IMR-90 (cell line): ENCODE data around the gene SAMD5. TPM values are rescaled to one million over a fixed set of nuclear protein-coding genes. Genes with fewer than 3 reads are reported as not detected.

Experiments used
- ATAC-seq: fragments of 200-7000 bp; cut with Tn5 transposase; 2 replicates; pipeline ENCODE4 v1.9.1; 2020; ENCODE audit warnings: low read depth, mild to moderate bottlenecking, moderate library complexity
- BruUV-seq: library from RNA; stranded (reverse); fragments of 400-500 nt; replicated peaks from 2 replicates; lab custom pipeline; 2021; lab: Mats Ljungman, UMichigan
- CTCF ChIA-PET: fragments of 300-600 bp; formaldehyde crosslinking; extraction: SDS; loops from one replicate; lab custom pipeline; 2021; ENCODE audit warnings: antibody characterized with exemption; lab: Yijun Ruan, JAX
- POLR2A ChIA-PET: fragments of 300-600 bp; sonication (Branson Sonifier 250); formaldehyde crosslinking; loops from one replicate; lab custom pipeline; 2022; ENCODE audit warnings: antibody characterized with exemption; ENCODE audit not compliant: unreplicated experiment; lab: Charles Lee
- DNase-seq: peaks from one replicate; pipeline ENCODE4 v3.0.0; 2013
- H2AFZ ChIP-seq: replicated peaks from 2 replicates; pipeline ENCODE3; 2013; ENCODE audit warnings: low read length, mild to moderate bottlenecking; ENCODE audit not compliant: poor library complexity
- H2AK5ac ChIP-seq: 2 replicates; pipeline ENCODE4 v1.6.1; 2013; ENCODE audit warnings: low read depth, low read length, inconsistent platforms
- H2AK9ac ChIP-seq: replicated peaks from 2 replicates; pipeline ENCODE3; 2013; ENCODE audit warnings: mild to moderate bottlenecking, low read depth, low read length, moderate library complexity; ENCODE audit not compliant: poor library complexity
- H2BK120ac ChIP-seq: 2 replicates; pipeline ENCODE4 v1.6.1; 2013; ENCODE audit warnings: low read depth, low read length, inconsistent platforms
- H2BK15ac ChIP-seq: 3 replicates; pipeline ENCODE4 v1.6.1; 2013; ENCODE audit warnings: low read depth, low read length, inconsistent platforms
- H2BK20ac ChIP-seq: 2 replicates; pipeline ENCODE4 v1.6.1; 2013; ENCODE audit warnings: low read depth, mild to moderate bottlenecking, inconsistent platforms, low read length, moderate library complexity
- H2BK5ac ChIP-seq: 2 replicates; pipeline ENCODE4 v1.6.1; 2013; ENCODE audit warnings: mild to moderate bottlenecking, low read depth, low read length, inconsistent platforms; ENCODE audit not compliant: poor library complexity, severe bottlenecking
- H3K14ac ChIP-seq: replicated peaks from 2 replicates; pipeline ENCODE4 v1.6.1; 2013; ENCODE audit warnings: low read depth, low read length, inconsistent platforms
- H3K18ac ChIP-seq: 2 replicates; pipeline ENCODE4 v1.6.1; 2013; ENCODE audit warnings: low read depth, low read length, control low read depth
- H3K23ac ChIP-seq: 2 replicates; pipeline ENCODE4 v1.6.1; 2013; ENCODE audit warnings: low read depth, low read length, inconsistent platforms
- H3K27ac ChIP-seq: 2 replicates; pipeline ENCODE4 v1.5.1; 2013; ENCODE audit warnings: mild to moderate bottlenecking, control low read depth, low read length; ENCODE audit not compliant: insufficient read depth
- H3K27me3 ChIP-seq: 2 replicates; pipeline ENCODE4 v1.6.1; 2013; ENCODE audit warnings: low read length; ENCODE audit not compliant: control insufficient read depth, insufficient read depth
- H3K36me3 ChIP-seq: 2 replicates; pipeline ENCODE4 v1.6.1; 2013; ENCODE audit warnings: low read length, mixed read lengths; ENCODE audit not compliant: control insufficient read depth, insufficient read depth
- H3K4ac ChIP-seq: 2 replicates; pipeline ENCODE4 v1.6.1; 2013; ENCODE audit warnings: low read depth, low read length, inconsistent platforms
- H3K4me1 ChIP-seq: 2 replicates; pipeline ENCODE4 v1.6.1; 2013; ENCODE audit warnings: low read length, mixed read lengths; ENCODE audit not compliant: control insufficient read depth, insufficient read depth
- H3K4me2 ChIP-seq: 2 replicates; pipeline ENCODE4 v1.6.1; 2013; ENCODE audit warnings: low read depth, mild to moderate bottlenecking, control low read depth, low read length, moderate library complexity
- H3K4me3 ChIP-seq: 2 replicates; pipeline ENCODE4 v1.5.1; 2013; ENCODE audit warnings: low read depth, mild to moderate bottlenecking, control low read depth, low read length, moderate library complexity; ENCODE audit not compliant: insufficient read depth
- H3K56ac ChIP-seq: 2 replicates; pipeline ENCODE4 v1.6.1; 2013; ENCODE audit warnings: low read length, inconsistent platforms; ENCODE audit not compliant: insufficient read depth; ENCODE audit errors: extremely low read depth
- H3K79me1 ChIP-seq, 2 experiments: 2 replicates each; pipeline ENCODE4 v1.6.1; 2013; ENCODE audit warnings: low read length in 2 of 2, inconsistent platforms in 1 of 2, low read depth in 1 of 2
- H3K9ac ChIP-seq: 2 replicates; pipeline ENCODE4 v1.6.1; 2013; ENCODE audit warnings: low read depth, low read length, control low read depth
- H3K9me1 ChIP-seq: 2 replicates; pipeline ENCODE4 v1.6.1; 2013; ENCODE audit warnings: low read length, inconsistent platforms; ENCODE audit not compliant: insufficient read depth
- H3K9me3 ChIP-seq: 2 replicates; pipeline ENCODE4 v1.6.1; 2013; ENCODE audit warnings: low read length; ENCODE audit not compliant: control insufficient read depth, insufficient read depth
- H4K20me1 ChIP-seq: 2 replicates; pipeline ENCODE4 v1.6.1; 2013; ENCODE audit warnings: low read length, inconsistent platforms; ENCODE audit not compliant: insufficient read depth
- H4K5ac ChIP-seq: 2 replicates; pipeline ENCODE4 v1.6.1; 2013; ENCODE audit warnings: mild to moderate bottlenecking, low read depth, low read length, control low read depth
- H4K8ac ChIP-seq, 2 experiments: 2 replicates each; pipeline ENCODE4 v1.6.1; 2013; ENCODE audit warnings: low read depth in 2 of 2, low read length in 2 of 2, control low read depth in 1 of 2, inconsistent platforms in 1 of 2
- H4K91ac ChIP-seq: 2 replicates; pipeline ENCODE4 v1.6.1; 2013; ENCODE audit warnings: low read depth, low read length, inconsistent platforms; ENCODE audit not compliant: insufficient read depth
- MAFK ChIP-seq: IDR thresholded peaks from 2 replicates; pipeline ENCODE4 v1.6.1; 2012; ENCODE audit warnings: low read depth, low read length, improper control_type of control experiment
- RAD21 ChIP-seq: IDR thresholded peaks from 2 replicates; pipeline ENCODE4 v1.6.1; 2012; ENCODE audit warnings: low read length, improper control_type of control experiment
- WGBS, 2 experiments: methylation state at CpG; one replicate each; pipeline versions ENCODE4 v1.1.5 to v1.1.7; 2013; ENCODE audit warnings: missing lambda C conversion rate in 2 of 2; ENCODE audit not compliant: insufficient read length in 1 of 2; ENCODE audit errors: extremely low coverage in 2 of 2; 5-methylcytosine and 5-hydroxymethylcytosine counted together
- dilution Hi-C: fragments of 300-500 bp; cut with HindIII; formaldehyde crosslinking; loops from one replicate; pipeline ENCODE4 v1.14.3; 2018; ENCODE audit warnings: low sequenced_read_pairs; ENCODE audit not compliant: unreplicated experiment
- in situ Hi-C: fragments of 300-500 bp; cut with MboI; formaldehyde crosslinking; loops from 3 replicates; pipeline ENCODE4 v1.14.3; 2019; ENCODE audit warnings: low sequenced_read_pairs, inconsistent platforms, mixed read lengths
- intact Hi-C: fragments of 100-400 bp; cut with micrococcal nuclease; formaldehyde crosslinking; loops from 2 replicates; pipeline ENCODE4 v1.10.0; 2022
- polyA plus RNA-seq, 3 experiments: library from polyadenylated mRNA; depleted of rRNA; stranded (reverse); fragments of >200 nt; gene quantifications; 2 replicates each; pipeline ENCODE4 v1.2.3, GENCODE V29; 2012; ENCODE audit warnings: low replicate concordance in 1 of 3
- total RNA-seq: library from RNA; depleted of rRNA; stranded (reverse); fragments of >200 nt; gene quantifications from 2 replicates; pipeline ENCODE4 v1.2.3, GENCODE V29; 2012

SAMD5 gene
- total and polyA plus RNA-seq, 2 of the 4 experiments (the other 2 are of a cell fraction): 1.0 to 1.6 TPM

DNA sequence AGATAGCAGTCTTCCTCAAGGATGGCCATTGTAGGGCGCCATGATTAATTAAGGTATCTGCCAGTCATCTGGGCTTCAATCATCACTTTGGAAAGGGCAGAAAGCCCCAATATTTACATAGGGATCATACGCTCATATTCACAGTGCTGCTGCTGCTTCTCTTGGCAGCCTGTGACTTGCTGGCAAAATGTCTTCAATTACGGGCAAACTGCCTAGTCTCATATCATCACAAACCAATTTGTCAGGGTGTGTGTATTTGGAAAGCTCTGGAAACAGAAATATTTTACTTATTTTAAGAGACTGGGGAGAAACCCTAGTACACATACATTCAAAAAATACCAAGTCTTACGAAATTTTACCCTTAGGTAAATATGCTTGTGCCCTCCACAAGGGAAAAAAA lies 77.6 kb downstream of the SAMD5 start:
- WGBS, 2 experiments: no CpG with 5 or more reads among the region's 4 CpGs
- Histone ChIP-seq H2AK5ac (no peak overlapping the region; the same call in 1 of the 2 replicates), H3K4me2 (no peak overlapping the region), H4K91ac (no peak overlapping the region), H4K20me1 (no peaks in the 10 kb centered on the region), H3K9me3 (no peaks in the 10 kb centered on the region), H3K27me3 (no peaks in the 10 kb centered on the region; the same call in 1 of the 2 replicates), H3K9me1 (no peaks in the 10 kb centered on the region), H3K4me1 (0 out of 2 replicates have a peak, but pooled peaks cover 2% of the 10 kb centered on the region), H3K56ac (no peak overlapping the region), H4K8ac (no peak overlapping the region), H2BK5ac (no peak overlapping the region), H3K79me1 (no peaks in the 10 kb centered on the region), H3K23ac (no peak overlapping the region), H3K4ac (no peak overlapping the region), H3K27ac (no peak overlapping the region), H2AFZ (no peak overlapping the region), H3K36me3 (no peaks in the 10 kb centered on the region), H3K4me3 (no peak overlapping the region), H3K9ac (no peak overlapping the region), H2BK20ac (no peak overlapping the region), H3K18ac (no peak overlapping the region), H2BK15ac (no peak overlapping the region), H4K5ac (no peak overlapping the region), H2AK9ac (no peak overlapping the region), H3K14ac (no peak overlapping the region), H2BK120ac (no peak overlapping the region)
- ChIA-PET CTCF (no interaction called here), POLR2A (no interaction called here)
- in situ Hi-C loops: no loop called here
- intact Hi-C loops: no loop called here
- TF ChIP-seq RAD21: no peak
- TF ChIP-seq MAFK: no peak
- DNase-seq (peak; percentile 55), ATAC-seq (peak; percentile 62)
- BruUV-seq: no TSS peak
- dilution Hi-C loops: no loop called here
